GM19239 (cell line): ENCODE data around the gene DGCR8.
"Not testable (repeated sequence)": the region's sequence is repeated elsewhere in the genome, so short reads cannot be mapped to it uniquely, and the experiment has no call there.

Experiments
- DNase-seq: peaks from one replicate; pipeline ENCODE4 v3.0.0; 2011; ENCODE audit warnings: low spot score; ENCODE audit not compliant: insufficient read length
- FAIRE-seq: peaks from 2 replicates; lab custom pipeline; 2011; peaks lifted over from hg19 to GRCh38; lab: Jason Lieb, UNC

DGCR8 gene

DNA sequence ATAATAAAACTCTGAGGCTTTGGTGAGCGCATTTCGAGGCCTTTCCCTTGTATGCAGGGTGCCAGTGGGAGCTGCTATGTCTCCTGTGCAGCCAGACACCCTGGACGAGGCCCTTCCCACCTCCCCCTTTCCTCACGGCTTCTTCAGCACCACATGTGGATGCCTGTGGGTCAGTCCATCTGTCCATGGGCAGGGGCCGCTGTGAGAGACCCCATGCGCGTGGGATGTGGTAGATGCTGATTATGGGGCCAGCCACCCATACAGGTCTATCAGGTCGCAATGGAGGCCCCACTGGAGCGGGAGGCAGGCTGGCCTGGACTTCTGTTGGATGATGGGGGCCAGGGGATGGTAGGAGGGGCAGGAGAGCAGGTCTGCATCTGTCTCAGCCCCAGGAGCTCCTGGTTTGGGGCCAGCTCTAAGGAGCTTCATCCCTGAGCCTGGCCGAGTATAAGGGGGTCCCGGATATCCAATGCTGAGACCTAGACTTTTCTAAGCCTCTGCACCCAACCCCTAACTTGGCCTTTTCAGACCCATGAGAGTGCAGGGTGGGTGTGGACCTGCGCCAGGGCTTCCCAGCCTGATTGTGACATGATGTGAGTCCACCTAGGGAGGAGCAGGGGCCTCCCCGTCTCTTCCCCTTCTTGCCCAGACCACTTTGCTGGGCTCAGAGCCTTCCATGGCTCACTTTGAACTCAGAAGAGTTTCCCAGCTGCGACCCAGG is 14.0 kb upstream of the DGCR8 start:
- FAIRE-seq = no peak

GRCh38 chr22:20066617-20067383 is 13.2 kb upstream of the DGCR8 start:
- FAIRE-seq = no peak
- no peak for DNase-seq

More for the DNA sequence above, 14.0 kb upstream of the DGCR8 start:
- DNase-seq = no peak

DNA sequence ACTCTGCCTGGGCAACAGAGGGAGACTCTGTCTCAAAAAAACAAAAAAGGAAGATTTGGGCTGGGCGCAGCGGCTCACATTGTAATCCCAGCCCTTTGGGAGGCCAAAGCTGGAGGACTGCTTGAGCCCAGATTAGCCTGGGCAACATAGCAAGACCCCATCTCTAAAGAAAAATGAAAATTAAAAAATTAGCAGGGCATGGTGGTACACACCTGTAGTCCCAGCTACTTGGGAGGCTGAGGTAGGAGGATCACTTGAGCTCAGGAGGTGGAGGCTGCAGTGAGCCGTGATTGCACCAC is 12.7 kb upstream of the DGCR8 start:
- not testable (repeated sequence) for DNase-seq, FAIRE-seq

GRCh38 chr22:20068640-20069039 is 11.4 kb upstream of the DGCR8 start:
- no peak for FAIRE-seq
- DNase-seq = no peak

DNA sequence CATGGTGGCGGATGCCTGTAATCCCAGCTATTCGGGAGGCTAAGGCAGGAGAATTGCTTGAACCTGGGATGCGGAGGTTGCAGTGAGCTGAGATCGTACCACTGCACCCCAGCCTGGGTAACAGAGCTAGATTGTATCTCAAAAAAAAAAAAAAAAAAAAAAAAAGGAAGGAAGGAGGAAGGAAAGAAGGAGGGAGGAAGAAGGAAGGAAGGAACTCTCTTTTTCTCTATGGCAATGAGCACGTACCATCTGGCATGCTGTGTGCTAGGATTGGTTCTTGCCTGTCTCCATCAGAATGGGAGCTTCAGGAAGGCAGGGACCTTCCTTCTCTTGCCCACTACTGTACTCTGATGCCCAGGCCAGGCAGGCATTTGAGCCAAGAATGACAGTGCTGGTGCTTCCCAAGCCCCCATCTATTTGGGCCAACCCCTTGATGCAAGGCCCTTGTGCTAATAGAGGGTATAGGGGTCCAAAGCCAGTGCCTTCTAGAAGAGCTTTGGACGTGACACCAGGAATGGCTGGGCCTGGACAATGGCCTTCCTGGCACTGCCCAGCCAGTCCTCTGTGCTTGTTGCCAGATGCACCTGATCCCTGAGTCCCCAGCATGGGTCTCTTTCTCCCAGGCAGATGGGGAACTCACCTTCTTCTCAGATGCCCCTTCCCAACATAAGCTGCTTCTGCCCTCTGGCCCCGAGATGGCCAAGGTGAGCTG is 10.6 kb upstream of the DGCR8 start:
- FAIRE-seq (no peak), DNase-seq (no peak)

DNA sequence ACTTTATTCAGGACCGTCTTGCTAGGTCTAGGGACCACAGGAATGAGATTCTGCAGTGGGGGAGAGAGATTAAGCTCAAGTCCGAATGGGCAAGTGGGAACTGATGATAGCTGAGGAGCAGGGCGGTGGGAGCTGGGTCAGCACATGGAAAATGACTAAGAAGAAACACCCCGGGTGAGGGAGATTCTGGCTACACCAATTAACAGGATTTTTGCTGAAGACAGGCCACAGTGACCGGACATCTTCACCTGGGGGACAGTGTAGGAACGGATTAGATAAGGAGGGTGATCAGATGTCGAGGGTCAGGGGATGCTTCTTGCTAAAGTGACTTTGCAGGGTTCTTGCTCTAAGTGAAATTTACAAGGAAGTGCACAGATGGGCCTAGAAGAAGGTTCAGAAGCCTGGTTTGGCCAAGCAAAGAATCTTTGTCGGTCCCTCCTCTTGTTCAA is 8.5 kb upstream of the DGCR8 start:
- DNase-seq (no peak), FAIRE-seq (no peak)

DNA sequence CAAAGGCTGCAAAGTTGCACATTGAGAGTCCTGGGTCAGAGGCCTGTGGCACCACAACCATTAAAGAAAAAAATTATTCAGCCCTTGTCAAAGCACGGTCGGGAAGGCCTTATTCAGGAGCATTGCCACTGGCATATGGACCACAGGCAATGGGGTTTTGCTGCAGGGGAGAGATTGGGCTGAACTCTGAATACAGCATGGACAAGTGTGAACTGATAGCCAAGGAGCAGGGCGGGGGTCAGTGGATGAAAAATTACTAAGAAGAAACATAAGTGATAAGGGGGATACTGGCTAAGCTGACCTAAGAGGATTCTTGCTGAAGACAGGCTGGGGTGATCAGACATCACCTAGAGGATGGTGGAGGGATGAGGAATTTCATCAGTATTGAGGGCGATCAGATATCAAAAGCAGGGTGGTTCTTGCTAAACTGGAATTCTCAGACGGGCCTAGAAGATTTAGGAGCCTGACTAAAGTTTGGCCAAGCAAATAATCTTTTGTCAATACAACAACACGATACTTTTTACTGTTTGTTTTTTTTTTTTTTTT is 3.3 kb upstream of the DGCR8 start:
- FAIRE-seq (no peak), DNase-seq (no peak)

GRCh38 chr22:20080445-20080775 is 369 bp downstream of the DGCR8 start:
- FAIRE-seq (no peak), DNase-seq (peak; percentile 86)

- peak; percentile 30 for DNase-seq
- no peak for FAIRE-seq
Measured at GRCh38 chr22:20080776-20081654, 974 bp downstream of the DGCR8 start.

DNA sequence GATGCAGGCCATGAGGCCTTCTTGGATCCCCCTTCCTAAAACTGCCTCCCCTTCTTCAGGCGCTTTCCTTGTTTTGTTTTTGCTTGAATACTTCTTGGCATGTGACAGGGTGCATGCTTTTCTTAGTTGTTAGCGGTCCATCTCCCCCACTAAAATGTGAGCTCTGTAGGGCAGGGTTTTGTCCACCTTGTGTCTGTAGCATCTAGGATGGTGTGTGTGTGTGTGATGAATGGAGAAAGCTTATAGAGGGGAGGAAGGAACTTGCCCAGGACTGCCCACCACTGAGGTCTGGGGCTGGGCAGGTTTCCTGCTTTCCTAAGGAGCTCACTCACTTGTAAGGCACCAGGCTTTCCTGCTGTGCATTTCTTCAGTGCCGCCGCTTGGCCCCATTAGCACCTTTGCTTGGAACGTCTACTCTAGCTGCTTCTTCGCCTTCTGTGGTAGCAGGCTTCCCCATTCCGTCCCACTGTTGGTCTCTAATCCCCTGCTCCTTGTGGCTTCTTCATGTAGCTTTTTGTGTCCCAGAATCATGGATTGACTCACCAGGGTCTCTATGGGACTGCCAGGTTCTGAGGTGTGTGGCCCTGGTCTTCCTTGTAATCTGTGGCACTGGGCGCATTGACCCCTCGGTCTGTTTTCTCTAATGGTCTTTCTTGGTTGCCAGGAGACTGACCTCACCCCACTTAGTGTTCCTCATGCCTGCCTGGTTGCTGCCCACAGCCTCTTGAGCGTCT is 3.3 kb downstream of the DGCR8 start:
- DNase-seq = no peak
- no peak for FAIRE-seq

DNA sequence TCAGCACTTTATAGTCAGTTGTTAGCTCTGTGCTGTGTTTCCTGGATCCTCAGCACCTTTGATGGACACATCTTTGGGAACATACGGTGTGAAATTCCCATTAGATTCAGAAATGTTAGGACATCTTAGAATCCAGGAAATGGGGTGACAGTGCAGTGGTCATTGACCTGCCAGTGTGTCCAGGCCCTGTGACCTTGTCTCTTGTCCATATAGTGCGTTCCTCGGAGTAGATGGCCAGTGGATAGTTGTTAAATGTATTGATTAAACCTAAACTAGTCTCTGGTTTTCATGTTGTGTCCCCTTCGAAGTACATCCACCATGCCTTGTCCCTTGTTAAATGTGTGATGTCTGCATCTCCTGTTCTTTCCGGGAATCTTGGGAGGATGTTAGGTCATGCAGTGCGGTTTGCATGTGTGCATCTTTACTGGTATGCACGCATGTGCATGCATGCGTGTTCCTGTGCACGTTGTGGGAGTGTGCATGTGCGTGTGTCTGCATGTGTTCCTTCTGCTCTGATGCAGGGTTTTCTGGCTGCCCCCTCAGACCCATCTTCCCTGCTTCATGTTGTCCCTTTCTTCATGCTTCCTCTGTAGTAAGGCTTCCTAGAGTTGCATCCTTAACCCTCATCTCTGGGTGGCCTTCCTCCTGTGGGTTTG is 4.0 kb downstream of the DGCR8 start:
- DNase-seq (no peak), FAIRE-seq (no peak)

GRCh38 chr22:20084547-20085413 is 4.7 kb downstream of the DGCR8 start:
- no peak for FAIRE-seq
- DNase-seq = no peak

DNA sequence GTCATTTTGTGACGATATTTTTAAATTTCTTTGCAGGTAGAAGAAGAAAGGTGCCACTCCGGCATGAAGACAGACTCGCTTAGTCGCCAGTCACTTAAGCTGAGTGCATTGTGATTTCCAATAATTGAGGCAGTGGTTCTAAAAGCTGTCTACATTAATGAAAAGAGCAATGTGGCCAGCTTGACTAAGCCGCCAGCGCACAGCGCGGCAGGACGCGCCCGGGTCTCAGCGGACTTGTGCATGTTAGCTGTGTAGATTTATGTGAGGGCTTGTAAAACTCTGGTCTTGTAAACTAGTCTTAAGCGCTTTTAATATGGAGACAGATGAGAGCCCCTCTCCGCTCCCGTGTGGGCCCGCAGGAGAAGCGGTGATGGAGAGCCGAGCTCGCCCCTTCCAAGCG is 5.6 kb downstream of the DGCR8 start:
- FAIRE-seq = no peak
- DNase-seq = no peak

GRCh38 chr22:20086101-20086599 is 6.1 kb downstream of the DGCR8 start:
- no peak for FAIRE-seq
- DNase-seq = no peak

- DNase-seq = no peak
- FAIRE-seq = no peak
Measured at GRCh38 chr22:20086763-20087162, 6.7 kb downstream of the DGCR8 start.

DNA sequence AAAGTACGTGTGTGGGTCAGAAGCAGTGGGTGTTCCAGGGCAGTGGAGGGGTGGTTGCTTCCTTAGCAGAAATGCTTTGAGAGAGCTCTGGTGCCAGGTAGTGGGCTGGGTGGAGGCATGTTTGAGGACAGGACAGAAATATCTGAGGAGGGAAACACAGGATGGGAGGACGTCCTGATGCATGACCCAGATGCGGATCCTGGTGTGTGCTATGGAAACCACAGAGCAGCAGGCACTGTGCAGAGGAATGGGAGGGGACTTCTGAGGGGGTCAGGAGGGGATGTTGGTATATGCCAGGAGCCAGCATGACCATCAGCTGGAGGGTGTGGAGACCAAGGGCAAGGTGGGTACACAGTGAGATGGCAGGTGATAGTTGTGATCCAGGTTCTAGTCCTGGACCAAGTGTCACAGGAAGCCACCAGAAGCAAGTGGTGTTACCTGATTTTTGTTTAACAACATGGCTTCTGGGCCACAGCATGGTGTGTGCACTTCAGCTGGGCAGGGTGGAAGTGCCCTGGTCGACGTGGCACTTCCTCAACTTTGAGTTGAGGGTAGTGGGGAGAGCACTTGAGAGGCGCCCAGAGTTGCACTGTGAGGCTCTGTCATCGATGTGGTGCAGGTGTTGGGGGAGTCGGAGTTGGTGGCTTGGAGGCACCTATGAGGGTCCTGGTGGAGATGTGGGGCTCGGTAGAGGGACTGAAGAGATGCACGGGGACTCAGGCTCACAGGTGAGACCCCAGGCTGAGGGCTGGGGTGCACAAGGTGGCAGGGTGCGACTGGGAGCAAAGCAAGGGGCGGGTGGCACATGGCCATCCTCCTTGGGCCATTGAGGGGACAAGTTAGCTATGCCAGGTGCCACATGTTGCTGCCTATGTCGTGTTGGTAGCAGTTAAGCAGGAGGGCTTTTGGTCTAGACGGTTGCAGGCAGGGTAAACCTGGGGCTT is 7.5 kb downstream of the DGCR8 start:
- FAIRE-seq (no peak), DNase-seq (no peak)

DNA sequence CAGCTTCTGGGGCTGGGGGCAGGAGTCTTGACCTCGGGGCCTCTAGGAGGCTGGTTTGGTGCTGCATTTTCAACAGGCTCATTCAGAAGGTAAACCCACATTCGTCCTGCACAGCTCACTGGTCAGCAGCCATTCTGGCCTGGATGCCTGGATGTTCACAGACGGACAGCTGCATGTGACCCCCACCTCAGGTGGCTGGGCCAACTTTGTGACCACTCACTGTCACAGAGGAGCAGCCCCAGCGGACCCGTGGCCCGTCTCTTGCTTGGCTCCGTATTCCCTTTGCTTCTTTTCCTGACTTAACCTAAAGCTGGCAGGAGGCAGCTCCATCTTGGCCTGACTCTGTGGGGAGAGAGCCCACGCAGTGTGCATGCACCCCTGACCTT is 8.2 kb downstream of the DGCR8 start:
- no peak for FAIRE-seq

More for the DNA sequence above, 8.2 kb downstream of the DGCR8 start:
- no peak for DNase-seq
